NCI-H146 (cell line): Measurements from ENCODE around the gene PTPMT1.

Experiments
- DNase-seq: peaks from one replicate; lab custom pipeline; 2025; lab: John Stamatoyannopoulos, UW

Gene PTPMT1

GRCh38 chr11:47607380-47607779 is 42.0 kb downstream of the PTPMT1 start:
- DNase-seq: no peak

GRCh38 chr11:47609675-47610074 is 44.3 kb downstream of the PTPMT1 start:
- no peak for DNase-seq

GRCh38 chr11:47611348-47611794 is 46.0 kb downstream of the PTPMT1 start:
- DNase-seq: no peak

- DNase-seq: no peak
Observed at GRCh38 chr11:47615249-47615648, 49.9 kb downstream of the PTPMT1 start.

GRCh38 chr11:47616726-47617416 is 51.5 kb downstream of the PTPMT1 start:
- peak; percentile 9 for DNase-seq

GRCh38 chr11:47617417-47617809 is 52.0 kb downstream of the PTPMT1 start:
- DNase-seq: no peak

- DNase-seq: no peak
Observed at GRCh38 chr11:47620836-47621378, 55.5 kb downstream of the PTPMT1 start.
